ENCODE data around the gene SLC9A9.

GRCh38 chr3:143737065-143737464 is 111.2 kb downstream of the SLC9A9 start:
- TF ChIP-seq CTCF (IDR thresholded peaks at IDR 0.05): no peak
- no peak for TF ChIP-seq POLR2A (IDR thresholded peaks at IDR 0.05)

All from breast epithelium (tissue), 3 donors.